Brain microvascular endothelial cell (primary cell): ENCODE results near the gene PIK3CA.

Experiments
- DNase-seq: peaks from one replicate; pipeline ENCODE4 v3.0.0-alpha.2; 2020
- H3K27ac ChIP-seq: fragments of 250-450 bp; sonication (Bioruptor Pico); 2 replicates; pipeline ENCODE4 v1.5.1; 2020; ENCODE audit warnings: mild to moderate bottlenecking, moderate library complexity
- H3K27me3 ChIP-seq: fragments of 250-450 bp; sonication (Bioruptor Pico); replicated peaks from 2 replicates; pipeline ENCODE4 v1.5.1; 2020; ENCODE audit warnings: mild to moderate bottlenecking
- H3K36me3 ChIP-seq: fragments of 250-450 bp; sonication (Bioruptor Pico); replicated peaks from 2 replicates; pipeline ENCODE4 v1.5.1; 2020; ENCODE audit warnings: mild to moderate bottlenecking
- H3K4me3 ChIP-seq: 2 replicates; pipeline ENCODE4 v1.5.1; 2011; ENCODE audit warnings: low read depth, mild to moderate bottlenecking, control low read depth, low read length, moderate library complexity
- in situ Hi-C: cut with HindIII; loops from 2 replicates; pipeline ENCODE4 v1.10.0; 2017; ENCODE audit warnings: low sequenced_read_pairs, low pct_ligation_motif_present
- TF ChIP-seq, protein P1 (sequence below): IDR thresholded peaks from 2 replicates; pipeline ENCODE4 v1.5.1; 2011; ENCODE audit warnings: low read depth, mild to moderate bottlenecking, moderate library complexity, low read length, control low read depth, inconsistent platforms; ENCODE audit errors: missing control alignments

PIK3CA gene

DNA sequence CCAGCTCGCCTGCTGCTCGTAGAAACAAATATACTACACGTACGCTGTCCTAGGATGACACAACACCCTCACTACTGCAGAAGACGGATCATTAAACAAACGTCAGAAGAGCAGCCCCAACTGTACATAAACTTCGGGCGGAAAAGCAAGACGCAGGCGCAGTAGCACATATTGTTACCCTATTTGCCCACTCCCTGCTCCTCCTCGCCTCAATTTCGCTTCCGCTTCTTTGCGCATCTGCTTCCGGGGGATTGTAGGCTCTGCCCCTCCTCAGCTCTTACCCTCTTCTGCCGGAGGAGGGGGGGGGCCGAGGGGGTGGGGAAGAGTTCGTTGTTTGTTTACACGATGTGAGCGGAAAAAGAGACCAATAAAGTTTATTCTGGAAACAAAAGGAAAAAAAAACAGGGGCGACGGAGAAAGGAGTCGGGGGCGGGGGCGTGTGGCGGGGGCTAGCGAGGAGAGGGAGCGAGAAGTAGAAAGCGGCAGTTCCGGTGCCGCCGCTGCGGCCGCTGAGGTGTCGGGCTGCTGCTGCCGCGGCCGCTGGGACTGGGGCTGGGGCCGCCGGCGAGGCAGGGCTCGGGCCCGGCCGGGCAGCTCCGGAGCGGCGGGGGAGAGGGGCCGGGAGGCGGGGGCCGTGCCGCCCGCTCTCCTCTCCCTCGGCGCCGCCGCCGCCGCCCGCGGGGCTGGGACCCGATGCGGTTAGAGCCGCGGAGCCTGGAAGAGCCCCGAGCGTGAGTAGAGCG lies at the start of gene PIK3CA:
PIK3CA (plus strand) TSS at position 485 of the 743 bp plus-strand sequence. CDS start 50,469 bp downstream, outside the sequence.
- Histone ChIP-seq H3K27ac (peak within 1 kb of the TSS; percentile 78), H3K36me3 (peaks cover 4% of the 10 kb centered on the region), H3K4me3 (peak within 1 kb of the TSS; percentile 69), H3K27me3 (no peaks in the 10 kb centered on the region)
- in situ Hi-C loops, result no loop called here
- TF ChIP-seq, protein P1, sequence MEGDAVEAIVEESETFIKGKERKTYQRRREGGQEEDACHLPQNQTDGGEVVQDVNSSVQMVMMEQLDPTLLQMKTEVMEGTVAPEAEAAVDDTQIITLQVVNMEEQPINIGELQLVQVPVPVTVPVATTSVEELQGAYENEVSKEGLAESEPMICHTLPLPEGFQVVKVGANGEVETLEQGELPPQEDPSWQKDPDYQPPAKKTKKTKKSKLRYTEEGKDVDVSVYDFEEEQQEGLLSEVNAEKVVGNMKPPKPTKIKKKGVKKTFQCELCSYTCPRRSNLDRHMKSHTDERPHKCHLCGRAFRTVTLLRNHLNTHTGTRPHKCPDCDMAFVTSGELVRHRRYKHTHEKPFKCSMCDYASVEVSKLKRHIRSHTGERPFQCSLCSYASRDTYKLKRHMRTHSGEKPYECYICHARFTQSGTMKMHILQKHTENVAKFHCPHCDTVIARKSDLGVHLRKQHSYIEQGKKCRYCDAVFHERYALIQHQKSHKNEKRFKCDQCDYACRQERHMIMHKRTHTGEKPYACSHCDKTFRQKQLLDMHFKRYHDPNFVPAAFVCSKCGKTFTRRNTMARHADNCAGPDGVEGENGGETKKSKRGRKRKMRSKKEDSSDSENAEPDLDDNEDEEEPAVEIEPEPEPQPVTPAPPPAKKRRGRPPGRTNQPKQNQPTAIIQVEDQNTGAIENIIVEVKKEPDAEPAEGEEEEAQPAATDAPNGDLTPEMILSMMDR, result no peak
- DNase-seq, result peak; percentile 97

DNA sequence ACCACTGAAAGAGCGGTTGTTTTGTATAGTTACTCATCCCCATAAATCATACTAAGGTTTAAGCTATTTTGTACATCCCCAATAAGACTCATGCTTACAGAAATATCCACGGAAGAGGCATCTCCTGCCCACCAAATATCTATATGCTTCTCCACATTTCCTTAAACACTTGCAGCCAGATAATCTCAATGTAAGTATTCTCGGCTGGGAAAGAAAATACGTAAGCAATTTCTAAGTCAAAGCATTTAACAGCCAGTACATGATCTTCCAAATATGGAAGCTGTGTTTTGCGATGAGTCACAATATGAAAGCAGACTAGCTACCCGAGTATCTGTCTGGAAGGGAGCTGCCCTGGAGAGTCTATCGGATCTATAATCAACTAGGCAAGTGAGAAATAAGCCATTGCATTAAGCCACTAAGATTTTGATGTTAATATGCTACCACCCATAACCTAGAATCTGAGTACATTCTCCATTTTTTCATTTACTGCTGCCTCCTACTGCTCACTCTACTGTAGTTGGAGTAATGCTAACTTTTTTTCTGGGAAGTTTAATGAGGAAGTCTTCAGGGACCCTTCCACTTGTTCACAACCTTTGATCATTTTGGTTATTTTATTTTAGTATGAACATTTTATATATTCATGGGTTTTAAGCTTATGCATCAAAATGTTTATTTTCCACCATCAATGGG lies 49.6 kb upstream of the PIK3CA start:
- TF ChIP-seq, protein P1, result no peak
- peak; percentile 73 for DNase-seq
- peak overlapping the region; percentile 61 for H3K27ac ChIP-seq
- in situ Hi-C loops, result no loop called here
- H3K27me3 ChIP-seq, result no peaks in the 10 kb centered on the region
- H3K36me3 ChIP-seq, result no peaks in the 10 kb centered on the region
- H3K4me3 ChIP-seq, result no peak overlapping the region

DNA sequence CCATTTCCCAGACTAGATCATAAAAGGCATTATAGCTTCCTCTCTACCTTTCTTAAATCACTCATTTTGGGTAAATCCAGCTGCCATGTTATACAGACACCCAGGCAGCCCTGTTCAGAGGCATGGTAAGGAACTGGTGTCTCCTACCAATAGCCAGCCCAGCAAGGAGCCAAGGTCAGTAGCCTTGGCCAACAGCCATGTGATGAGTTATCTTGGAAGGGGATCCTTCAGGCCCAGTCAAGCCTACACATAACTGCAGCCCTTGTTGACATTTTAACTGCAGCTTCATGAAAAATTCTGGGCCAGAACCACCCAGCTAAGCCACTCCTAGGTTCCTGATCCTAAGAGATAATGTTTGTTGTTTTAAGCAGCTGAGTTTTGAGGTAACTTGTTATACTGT lies 47.5 kb upstream of the PIK3CA start:
- no peaks in the 10 kb centered on the region for H3K36me3 ChIP-seq
- TF ChIP-seq, protein P1, result no peak
- in situ Hi-C loops, result no loop called here
- no peak overlapping the region for H3K4me3 ChIP-seq
- H3K27ac ChIP-seq, result no peak overlapping the region
- DNase-seq, result peak; percentile 40
- H3K27me3 ChIP-seq, result no peaks in the 10 kb centered on the region

DNA sequence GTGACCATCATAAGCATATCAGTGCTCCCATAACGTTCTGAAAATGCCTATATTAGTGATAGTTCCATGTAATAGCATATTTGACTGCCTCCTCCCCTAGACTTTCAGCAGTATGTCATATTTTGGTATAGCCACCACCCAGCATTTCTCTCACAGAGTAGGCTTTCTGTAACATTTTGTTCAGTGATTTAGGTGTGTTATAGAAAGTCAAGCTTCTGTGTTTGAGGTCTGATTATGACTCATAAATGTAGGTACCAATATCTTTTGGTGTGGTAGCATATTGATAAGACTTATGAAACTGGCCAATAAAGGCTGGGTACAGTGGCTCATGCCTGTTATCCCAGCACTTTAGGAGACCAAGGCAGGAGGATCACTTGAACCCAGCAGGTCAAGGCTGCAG lies 42.3 kb upstream of the PIK3CA start:
- no peak overlapping the region for H3K27ac ChIP-seq
- DNase-seq, result no peak
- in situ Hi-C loops, result no loop called here
- no peaks in the 10 kb centered on the region for H3K36me3 ChIP-seq
- H3K27me3 ChIP-seq, result no peaks in the 10 kb centered on the region
- no peak overlapping the region for H3K4me3 ChIP-seq
- TF ChIP-seq, protein P1, result no peak

DNA sequence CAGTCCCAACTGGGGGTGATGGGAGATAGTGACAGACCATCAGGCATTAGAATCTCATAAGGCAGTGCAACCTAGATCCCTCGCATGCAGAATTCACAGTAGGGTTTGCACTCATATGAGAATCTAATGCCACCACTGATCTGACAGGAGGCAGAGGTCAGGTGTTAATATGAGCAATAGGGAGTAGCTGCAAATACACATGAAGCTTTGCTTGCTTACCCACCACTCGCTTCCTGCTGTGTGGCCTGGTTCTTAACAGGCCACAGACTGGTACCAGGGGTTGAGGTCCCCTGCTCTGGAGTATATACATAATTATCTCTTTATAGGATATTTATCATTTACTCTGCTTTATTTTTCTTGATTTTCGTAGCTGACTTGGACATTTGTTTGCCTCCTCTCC lies 40.5 kb upstream of the PIK3CA start:
- TF ChIP-seq, protein P1, result no peak
- H3K36me3 ChIP-seq, result no peaks in the 10 kb centered on the region
- no peaks in the 10 kb centered on the region for H3K27me3 ChIP-seq
- in situ Hi-C loops, result no loop called here
- H3K27ac ChIP-seq, result peak overlapping the region; percentile 43
- no peak overlapping the region for H3K4me3 ChIP-seq
- peak; percentile 11 for DNase-seq
